ENCODE results near the gene TBC1D2. TPM values are rescaled to one million over a fixed set of nuclear protein-coding genes. Genes with fewer than 3 reads are reported as not detected.

Gene TBC1D2
- total RNA-seq, 1 donor from 2014 or later, result 54.0 TPM

DNA sequence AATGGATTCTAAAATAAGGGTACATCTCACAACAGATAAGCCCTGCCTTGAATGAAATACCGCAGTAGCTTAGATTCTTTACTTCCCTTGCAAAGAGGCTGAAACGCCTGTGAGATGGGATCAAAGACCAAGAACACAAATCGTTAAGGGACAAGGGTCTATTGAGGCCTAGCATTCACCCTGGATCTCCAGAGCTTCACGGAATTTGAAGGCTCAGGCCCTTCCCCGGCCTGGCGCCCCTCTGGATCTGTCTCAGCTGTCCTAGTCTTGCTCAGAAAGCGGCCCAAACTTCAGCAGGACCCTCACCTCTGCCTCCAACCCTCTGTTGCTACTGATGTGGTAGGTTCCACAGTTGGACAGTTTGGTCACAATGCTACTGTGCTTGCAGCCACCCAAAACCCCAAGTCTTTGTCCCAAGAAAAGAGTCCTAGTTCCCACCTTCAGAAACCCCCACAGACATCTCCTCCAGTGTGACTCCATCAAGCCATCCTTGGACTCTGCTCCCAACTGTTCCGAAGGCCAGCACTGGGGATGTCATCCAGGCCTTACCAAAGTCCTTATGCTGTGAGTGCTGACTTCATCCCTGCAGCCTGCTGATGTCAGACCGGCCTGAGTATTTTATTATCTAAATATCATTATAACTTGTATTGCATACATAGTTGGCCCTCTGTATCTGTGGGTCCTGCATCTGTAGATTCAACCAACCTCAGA lies 72.4 kb downstream of the TBC1D2 start:
- H3K27me3 ChIP-seq (ENCODE audit: control insufficient read depth, insufficient read depth, low read length), result no peaks in the 10 kb centered on the region
- H3K4me3 ChIP-seq (ENCODE audit: low read depth, low read length), result no peak overlapping the region
- TF ChIP-seq, protein P1, sequence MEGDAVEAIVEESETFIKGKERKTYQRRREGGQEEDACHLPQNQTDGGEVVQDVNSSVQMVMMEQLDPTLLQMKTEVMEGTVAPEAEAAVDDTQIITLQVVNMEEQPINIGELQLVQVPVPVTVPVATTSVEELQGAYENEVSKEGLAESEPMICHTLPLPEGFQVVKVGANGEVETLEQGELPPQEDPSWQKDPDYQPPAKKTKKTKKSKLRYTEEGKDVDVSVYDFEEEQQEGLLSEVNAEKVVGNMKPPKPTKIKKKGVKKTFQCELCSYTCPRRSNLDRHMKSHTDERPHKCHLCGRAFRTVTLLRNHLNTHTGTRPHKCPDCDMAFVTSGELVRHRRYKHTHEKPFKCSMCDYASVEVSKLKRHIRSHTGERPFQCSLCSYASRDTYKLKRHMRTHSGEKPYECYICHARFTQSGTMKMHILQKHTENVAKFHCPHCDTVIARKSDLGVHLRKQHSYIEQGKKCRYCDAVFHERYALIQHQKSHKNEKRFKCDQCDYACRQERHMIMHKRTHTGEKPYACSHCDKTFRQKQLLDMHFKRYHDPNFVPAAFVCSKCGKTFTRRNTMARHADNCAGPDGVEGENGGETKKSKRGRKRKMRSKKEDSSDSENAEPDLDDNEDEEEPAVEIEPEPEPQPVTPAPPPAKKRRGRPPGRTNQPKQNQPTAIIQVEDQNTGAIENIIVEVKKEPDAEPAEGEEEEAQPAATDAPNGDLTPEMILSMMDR (IDR thresholded peaks at IDR 0.05; ENCODE audit: insufficient read depth, low read length, severe bottlenecking), result no peak
- peaks cover 12% of the 10 kb centered on the region for H3K36me3 ChIP-seq (ENCODE audit: control insufficient read depth, insufficient read depth, low read length)
- no peak for FAIRE-seq
- DNase-seq (ENCODE audit: low read depth), result no peak

DNA sequence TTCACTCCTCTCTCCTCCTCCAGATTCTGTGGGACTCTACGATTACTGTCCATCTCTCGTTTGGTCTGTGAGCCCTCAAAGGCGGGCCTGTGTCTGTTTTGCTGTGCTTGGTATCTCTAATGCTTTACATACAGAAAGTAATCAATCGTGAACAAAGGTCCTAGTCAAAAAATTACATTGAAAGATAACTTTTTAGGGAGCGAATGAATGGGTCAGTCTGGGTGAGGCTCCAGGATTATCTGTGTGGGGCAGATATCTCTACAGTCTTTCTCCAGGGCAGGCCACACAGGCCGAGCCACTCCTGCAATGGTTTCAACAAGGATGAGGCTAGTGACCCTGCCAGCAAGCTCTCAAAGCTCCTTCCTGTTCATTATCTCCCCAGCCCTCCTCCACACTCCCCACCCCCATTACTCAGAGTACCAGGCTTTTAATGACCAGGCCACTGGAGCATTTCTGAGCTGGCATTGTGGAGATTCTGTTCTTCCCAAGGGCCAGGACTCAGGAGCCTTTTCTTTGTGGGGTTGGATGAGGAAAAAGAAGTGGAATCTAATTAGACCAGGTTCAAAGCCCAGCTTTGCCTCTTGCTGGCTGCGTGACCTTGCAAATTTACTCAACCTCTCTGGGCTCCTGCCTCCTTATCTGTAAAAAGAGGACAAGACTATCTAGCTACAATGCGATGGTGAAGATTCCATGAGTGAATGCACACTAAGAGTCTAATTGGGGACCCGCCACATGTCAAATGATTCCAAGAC lies 73.2 kb downstream of the TBC1D2 start:
- Histone ChIP-seq H3K4me3 (ENCODE audit: low read depth, low read length) (no peak overlapping the region), H3K36me3 (ENCODE audit: control insufficient read depth, insufficient read depth, low read length) (peaks cover 12% of the 10 kb centered on the region), H3K27me3 (ENCODE audit: control insufficient read depth, insufficient read depth, low read length) (no peaks in the 10 kb centered on the region)
- FAIRE-seq, result no peak
- TF ChIP-seq, protein P1 (IDR thresholded peaks at IDR 0.05; ENCODE audit: insufficient read depth, low read length, severe bottlenecking), result no peak
- no peak for DNase-seq (ENCODE audit: low read depth)

DNA sequence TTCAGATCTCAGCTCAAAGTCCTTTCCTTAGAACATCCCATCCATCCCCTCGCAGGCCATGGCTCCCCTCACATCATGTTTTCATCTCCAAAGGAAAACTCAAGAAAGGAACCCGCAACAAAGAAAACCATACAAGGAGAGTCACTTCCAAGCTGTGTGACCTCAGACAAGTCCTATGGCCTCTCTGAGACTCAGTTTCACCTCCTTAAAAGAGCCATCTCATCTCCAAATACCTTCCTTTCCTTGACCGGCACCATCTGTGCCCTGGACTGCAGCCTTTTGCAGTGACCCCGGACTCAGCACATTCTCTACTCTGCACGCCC lies 73.7 kb downstream of the TBC1D2 start:
- FAIRE-seq, result no peak
- no peak overlapping the region for H3K4me3 ChIP-seq (ENCODE audit: low read depth, low read length)
- H3K27me3 ChIP-seq (ENCODE audit: control insufficient read depth, insufficient read depth, low read length), result no peaks in the 10 kb centered on the region
- DNase-seq (ENCODE audit: low read depth), result no peak
- H3K36me3 ChIP-seq (ENCODE audit: control insufficient read depth, insufficient read depth, low read length), result peaks cover 12% of the 10 kb centered on the region
- TF ChIP-seq, protein P1 (IDR thresholded peaks at IDR 0.05; ENCODE audit: insufficient read depth, low read length, severe bottlenecking), result no peak

DNA sequence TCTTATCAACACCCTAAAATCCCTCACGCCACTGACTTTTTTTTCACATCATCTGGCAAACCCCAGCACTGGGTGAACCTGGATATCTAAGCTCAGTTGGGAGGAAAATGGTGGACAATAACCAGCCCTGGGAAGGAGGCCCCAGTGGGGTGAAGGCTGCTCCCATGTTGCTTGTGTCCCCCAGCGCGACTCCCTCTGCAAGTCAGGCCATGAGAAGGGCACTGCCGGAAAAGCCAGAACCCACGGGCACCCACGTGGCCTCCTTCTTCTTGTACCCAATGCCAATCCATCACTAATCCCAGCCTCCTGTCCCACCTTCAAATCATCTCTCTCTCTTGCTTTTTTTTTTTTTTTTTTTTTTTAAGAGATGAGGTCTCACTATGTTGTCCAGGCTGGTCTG lies 74.5 kb downstream of the TBC1D2 start:
- FAIRE-seq (no peak), DNase-seq (ENCODE audit: low read depth) (no peak)
- TF ChIP-seq, protein P1 (IDR thresholded peaks at IDR 0.05; ENCODE audit: insufficient read depth, low read length, severe bottlenecking), result no peak
- Histone ChIP-seq H3K4me3 (ENCODE audit: low read depth, low read length) (no peak overlapping the region), H3K36me3 (ENCODE audit: control insufficient read depth, insufficient read depth, low read length) (peaks cover 12% of the 10 kb centered on the region), H3K27me3 (ENCODE audit: control insufficient read depth, insufficient read depth, low read length) (no peaks in the 10 kb centered on the region)

DNA sequence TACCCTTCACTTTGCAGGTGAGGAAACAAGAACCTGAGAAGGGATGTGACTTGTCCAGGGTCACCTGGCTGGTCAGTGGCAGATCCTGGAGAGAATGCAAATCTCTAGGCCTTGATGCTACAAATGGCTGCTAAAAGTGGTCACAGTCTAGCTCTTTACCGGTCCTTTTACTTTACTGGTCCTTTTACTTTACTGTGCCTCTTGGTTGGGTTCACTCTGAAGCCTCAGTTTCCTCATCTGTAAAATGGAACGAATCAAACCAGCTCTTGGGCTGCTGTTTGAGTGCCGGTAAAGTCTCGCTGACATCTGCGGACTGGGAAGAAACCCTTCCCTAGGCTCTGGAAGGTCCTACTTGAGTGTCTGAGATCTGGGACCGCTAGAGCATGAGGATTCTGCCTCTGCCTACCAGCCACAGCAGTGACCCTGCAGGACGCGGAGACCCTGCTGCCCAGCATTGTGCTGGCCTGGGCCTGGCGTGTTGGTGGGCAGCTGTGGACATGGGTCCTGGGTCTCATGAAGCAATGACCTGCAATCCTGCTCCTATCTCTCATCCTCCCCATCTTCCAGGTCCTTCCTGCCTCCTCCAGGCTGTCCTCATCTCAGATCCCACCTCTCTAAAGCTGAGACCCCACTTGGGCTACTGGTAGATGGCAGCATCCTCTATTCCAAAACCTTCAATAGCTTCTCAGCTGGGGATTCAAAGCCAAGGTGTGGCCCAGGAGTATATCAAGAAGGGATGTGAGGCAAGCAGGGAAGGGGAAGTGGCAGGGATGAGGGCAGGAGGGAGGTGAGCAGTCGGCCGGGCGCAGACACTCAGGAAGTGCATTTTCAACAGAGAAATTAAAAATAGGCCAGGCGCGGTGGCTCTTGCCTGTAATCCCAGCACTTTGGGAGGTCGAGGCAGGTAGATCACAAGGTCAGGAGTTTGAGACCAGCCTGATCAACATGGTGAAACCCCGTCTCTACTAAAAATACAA lies 76.3 kb downstream of the TBC1D2 start:
- Histone ChIP-seq H3K36me3 (ENCODE audit: control insufficient read depth, insufficient read depth, low read length) (peaks cover 11% of the 10 kb centered on the region), H3K27me3 (ENCODE audit: control insufficient read depth, insufficient read depth, low read length) (no peaks in the 10 kb centered on the region), H3K4me3 (ENCODE audit: low read depth, low read length) (no peak overlapping the region)
- no peak for DNase-seq (ENCODE audit: low read depth)
- TF ChIP-seq, protein P1 (IDR thresholded peaks at IDR 0.05; ENCODE audit: insufficient read depth, low read length, severe bottlenecking), result no peak
- no peak for FAIRE-seq
